Ishikawa (cell line): ENCODE measurements around the gene RXRB.

ENCODE experiments used
- CEBPB ChIP-seq: IDR thresholded peaks from 2 replicates; pipeline ENCODE4 v1.6.1; 2012
- CREB1 ChIP-seq: IDR thresholded peaks from 2 replicates; pipeline ENCODE4 v1.6.1; 2012; ENCODE audit warnings: low read depth
- EGR1 ChIP-seq: IDR thresholded peaks from 2 replicates; pipeline ENCODE4 v1.6.1; 2012
- EP300 ChIP-seq: IDR thresholded peaks from 2 replicates; pipeline ENCODE4 v1.6.1; 2012; ENCODE audit warnings: borderline replicate concordance
- FOXM1 ChIP-seq: IDR thresholded peaks from 2 replicates; pipeline ENCODE4 v1.6.1; 2012; ENCODE audit warnings: low read depth, borderline replicate concordance
- NFIC ChIP-seq: IDR thresholded peaks from 2 replicates; pipeline ENCODE4 v1.6.1; 2012
- RAD21 ChIP-seq: IDR thresholded peaks from 2 replicates; pipeline ENCODE4 v1.6.1; 2012; ENCODE audit warnings: low read depth
- TAF1 ChIP-seq: IDR thresholded peaks from 2 replicates; pipeline ENCODE4 v1.6.1; 2012; ENCODE audit warnings: low read depth, mild to moderate bottlenecking
- TCF12 ChIP-seq: IDR thresholded peaks from 2 replicates; pipeline ENCODE4 v1.6.1; 2012; ENCODE audit warnings: low read depth
- TEAD4 ChIP-seq: IDR thresholded peaks from 2 replicates; pipeline ENCODE4 v1.6.1; 2012
- YY1 ChIP-seq: IDR thresholded peaks from 2 replicates; pipeline ENCODE4 v1.6.1; 2012; ENCODE audit warnings: low read depth
- ZBTB7A ChIP-seq: IDR thresholded peaks from 2 replicates; pipeline ENCODE4 v1.6.1; 2012; ENCODE audit warnings: low read depth
- TF ChIP-seq, protein P1 (sequence below): IDR thresholded peaks from 2 replicates; pipeline ENCODE4 v1.6.1; 2012
- TF ChIP-seq, protein P2 (sequence below): IDR thresholded peaks from 2 replicates; pipeline ENCODE4 v1.6.1; 2012
- TF ChIP-seq, protein P3 (sequence below): IDR thresholded peaks from 2 replicates; pipeline ENCODE4 v1.6.1; 2012; ENCODE audit warnings: low read depth, mild to moderate bottlenecking

Gene RXRB

DNA sequence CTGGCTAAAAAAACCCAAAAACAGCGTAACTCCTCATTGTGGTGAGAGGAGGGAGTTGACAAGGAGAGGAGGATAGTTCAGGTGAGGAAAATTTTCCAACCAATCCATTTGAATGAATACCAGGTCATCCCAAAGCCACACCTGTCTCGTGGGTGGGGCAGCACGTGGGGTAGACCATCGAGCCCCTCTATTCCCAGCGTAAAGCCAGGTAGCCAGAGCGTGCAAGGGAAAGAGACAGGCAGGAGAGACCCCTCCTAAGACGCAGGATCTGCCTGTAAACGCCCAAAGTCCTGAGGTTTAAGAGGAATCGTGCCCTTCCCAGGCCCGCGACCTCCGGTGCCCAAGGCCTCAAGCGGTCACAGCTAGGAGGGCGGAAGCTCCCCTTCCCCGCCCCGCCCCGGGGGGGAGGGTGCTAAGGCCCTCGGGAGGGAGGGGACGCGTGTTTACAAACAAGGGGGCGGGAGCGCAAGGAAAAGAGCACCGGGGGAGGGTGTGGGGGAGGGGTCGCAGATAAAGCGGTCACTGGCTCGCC, 712 bp downstream of the RXRB start:
- no peak for TF ChIP-seq EGR1
- no peak for TF ChIP-seq EP300
- TF ChIP-seq, protein P1, sequence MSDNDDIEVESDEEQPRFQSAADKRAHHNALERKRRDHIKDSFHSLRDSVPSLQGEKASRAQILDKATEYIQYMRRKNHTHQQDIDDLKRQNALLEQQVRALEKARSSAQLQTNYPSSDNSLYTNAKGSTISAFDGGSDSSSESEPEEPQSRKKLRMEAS = peak; percentile 71
- TF ChIP-seq, protein P2, sequence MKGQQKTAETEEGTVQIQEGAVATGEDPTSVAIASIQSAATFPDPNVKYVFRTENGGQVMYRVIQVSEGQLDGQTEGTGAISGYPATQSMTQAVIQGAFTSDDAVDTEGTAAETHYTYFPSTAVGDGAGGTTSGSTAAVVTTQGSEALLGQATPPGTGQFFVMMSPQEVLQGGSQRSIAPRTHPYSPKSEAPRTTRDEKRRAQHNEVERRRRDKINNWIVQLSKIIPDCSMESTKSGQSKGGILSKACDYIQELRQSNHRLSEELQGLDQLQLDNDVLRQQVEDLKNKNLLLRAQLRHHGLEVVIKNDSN = peak; percentile 30; the same call in 1 of the 2 replicates

DNA sequence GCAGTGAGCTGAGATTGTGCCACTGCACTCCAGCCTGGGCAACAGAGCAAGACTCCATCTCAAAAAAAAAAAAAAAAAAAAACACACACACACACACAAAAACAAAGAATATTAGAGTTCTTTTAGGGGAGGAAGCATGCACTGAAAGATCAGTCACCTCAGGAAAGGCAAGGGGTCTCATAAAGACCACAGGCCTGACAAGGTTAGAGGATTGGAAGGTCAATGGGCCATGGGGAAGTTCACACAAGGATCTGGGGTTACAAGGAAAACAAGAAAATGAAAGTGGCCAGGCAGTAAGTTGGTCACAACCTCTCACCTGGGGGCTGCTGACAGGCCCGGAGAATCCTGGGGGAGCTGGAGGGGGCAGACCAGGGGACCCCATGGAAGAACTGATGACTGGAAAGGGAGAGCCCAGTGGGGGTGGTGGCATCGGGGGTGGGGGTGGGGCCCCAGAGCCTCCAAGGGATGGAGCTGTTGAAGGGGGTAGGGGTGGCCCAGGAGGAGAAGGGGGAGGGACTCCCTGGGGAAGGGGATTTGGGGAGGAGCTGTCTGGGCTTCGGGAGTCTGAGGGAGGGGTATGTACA, 1.5 kb downstream of the RXRB start:
- TF ChIP-seq EGR1 = no peak
- no peak for TF ChIP-seq EP300
- TF ChIP-seq CEBPB = no peak
- TF ChIP-seq, protein P3, sequence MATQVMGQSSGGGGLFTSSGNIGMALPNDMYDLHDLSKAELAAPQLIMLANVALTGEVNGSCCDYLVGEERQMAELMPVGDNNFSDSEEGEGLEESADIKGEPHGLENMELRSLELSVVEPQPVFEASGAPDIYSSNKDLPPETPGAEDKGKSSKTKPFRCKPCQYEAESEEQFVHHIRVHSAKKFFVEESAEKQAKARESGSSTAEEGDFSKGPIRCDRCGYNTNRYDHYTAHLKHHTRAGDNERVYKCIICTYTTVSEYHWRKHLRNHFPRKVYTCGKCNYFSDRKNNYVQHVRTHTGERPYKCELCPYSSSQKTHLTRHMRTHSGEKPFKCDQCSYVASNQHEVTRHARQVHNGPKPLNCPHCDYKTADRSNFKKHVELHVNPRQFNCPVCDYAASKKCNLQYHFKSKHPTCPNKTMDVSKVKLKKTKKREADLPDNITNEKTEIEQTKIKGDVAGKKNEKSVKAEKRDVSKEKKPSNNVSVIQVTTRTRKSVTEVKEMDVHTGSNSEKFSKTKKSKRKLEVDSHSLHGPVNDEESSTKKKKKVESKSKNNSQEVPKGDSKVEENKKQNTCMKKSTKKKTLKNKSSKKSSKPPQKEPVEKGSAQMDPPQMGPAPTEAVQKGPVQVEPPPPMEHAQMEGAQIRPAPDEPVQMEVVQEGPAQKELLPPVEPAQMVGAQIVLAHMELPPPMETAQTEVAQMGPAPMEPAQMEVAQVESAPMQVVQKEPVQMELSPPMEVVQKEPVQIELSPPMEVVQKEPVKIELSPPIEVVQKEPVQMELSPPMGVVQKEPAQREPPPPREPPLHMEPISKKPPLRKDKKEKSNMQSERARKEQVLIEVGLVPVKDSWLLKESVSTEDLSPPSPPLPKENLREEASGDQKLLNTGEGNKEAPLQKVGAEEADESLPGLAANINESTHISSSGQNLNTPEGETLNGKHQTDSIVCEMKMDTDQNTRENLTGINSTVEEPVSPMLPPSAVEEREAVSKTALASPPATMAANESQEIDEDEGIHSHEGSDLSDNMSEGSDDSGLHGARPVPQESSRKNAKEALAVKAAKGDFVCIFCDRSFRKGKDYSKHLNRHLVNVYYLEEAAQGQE = no peak
- no peak for TF ChIP-seq CREB1
- TF ChIP-seq FOXM1 = no peak
- no peak for TF ChIP-seq NFIC
- no peak for TF ChIP-seq TEAD4
- TF ChIP-seq YY1 = no peak
- TF ChIP-seq ZBTB7A = no peak
- TF ChIP-seq, protein P2 = no peak
- no peak for TF ChIP-seq TCF12
- TF ChIP-seq RAD21 = no peak
- no peak for TF ChIP-seq TAF1
- TF ChIP-seq, protein P1 = no peak

DNA sequence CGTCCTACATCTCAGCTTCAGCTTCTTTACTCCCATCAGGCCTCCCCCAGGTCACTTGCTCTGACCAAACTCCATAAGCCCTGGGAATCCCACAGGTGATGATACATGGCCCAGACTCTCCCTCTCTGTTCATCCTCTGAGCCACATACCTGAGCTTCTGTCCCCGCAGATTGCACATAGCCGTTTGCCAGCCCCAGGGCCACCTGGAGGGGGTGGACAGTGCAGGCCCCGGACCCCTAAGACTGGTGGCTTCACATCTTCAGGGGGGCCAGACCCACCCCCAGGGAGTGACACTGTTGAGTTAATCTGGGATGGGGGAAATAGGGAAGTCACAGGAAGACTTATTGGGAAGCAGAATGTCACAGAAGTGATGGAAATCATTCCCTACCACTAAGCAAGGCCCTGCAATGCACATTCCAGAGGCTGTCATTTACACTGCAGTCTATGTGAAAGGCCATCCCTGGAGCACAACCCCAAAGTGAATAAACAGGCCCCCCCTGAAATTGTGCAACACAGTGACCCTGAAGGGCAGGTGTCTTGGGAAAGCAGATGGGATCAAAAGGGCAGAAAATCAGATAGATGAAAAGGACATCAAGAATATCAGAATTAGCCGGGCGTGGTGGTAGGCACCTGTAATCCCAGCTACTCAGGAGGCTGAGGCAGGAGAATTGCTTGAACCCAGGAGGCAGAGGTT, 2.2 kb downstream of the RXRB start:
- TF ChIP-seq, protein P2 = no peak
- TF ChIP-seq RAD21 (no peak), EGR1 (no peak), YY1 (no peak), ZBTB7A (no peak), TEAD4 (no peak), CEBPB (no peak), TCF12 (no peak), TAF1 (no peak), EP300 (no peak), FOXM1 (no peak), NFIC (no peak), CREB1 (no peak)
- TF ChIP-seq, protein P3 = no peak
- TF ChIP-seq, protein P1 = no peak

DNA sequence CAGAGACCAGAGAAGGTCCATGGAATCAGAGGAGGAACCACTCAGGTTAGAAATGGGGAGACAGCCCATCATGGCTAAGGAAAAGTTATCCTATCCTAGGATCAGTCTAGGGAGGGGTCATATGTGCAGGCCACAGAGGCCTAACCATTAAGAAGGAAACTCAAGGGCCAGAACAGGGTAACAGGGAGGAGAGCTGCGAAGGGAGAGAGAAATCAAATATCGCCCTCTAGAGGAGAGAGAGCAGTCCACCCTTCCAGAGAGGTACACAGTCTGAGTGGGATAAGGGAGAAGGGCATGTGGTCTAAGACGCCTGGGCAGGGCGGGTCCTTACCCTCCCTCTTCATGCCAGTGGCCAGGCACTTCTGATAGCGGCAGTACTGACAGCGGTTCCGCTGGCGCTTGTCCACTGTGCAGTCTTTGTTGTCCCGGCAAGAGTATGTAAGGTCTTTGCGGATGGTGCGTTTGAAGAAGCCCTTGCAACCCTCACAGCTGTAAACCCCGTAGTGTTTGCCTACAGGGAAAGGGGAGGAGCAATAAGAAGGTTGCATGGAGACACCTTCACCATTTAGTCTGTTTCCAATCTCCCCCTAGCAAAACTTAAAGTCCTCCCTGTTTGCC, 2.9 kb downstream of the RXRB start:
- TF ChIP-seq RAD21 (peak; percentile 71), CREB1 (no peak)
